Measurements from ENCODE around the gene PGM1. TPM values are rescaled to one million over a fixed set of nuclear protein-coding genes. Genes with fewer than 3 reads are reported as not detected.

The PGM1 gene
- total and polyA plus RNA-seq, 7 experiments from 2014 or later = 11.9 to 57.2 (median 16.8) TPM

DNA sequence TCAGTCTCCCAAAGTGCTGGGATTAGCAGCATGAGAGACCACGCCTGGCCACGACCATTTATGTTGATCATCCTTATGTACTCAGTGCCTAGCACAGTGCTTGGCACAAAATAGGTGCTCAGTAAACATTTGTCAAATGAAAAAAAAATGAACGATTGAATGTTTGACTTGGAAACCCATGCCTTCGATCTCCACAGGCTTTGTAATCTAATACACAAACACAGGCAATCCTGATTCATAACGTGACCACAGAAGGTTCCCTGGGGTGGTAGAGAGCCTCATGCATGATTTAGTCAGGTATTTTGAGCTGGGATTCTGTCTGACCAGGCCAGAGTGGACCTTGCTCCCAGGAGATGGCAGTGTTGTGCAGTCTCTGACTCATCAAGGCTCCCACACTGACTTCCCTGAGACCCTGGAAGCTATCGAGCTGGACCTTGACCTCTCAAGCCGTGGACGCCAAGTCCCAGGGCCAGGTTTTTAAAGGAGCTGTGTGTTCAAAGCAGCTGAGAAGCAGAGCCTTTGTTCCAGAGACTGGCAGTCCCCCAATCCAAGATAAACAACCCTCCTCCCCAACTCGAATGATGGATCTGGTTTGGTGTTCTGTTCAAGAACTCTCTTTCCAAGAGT lies 81.1 kb downstream of the PGM1 start:
- H3K4me1 Mint-ChIP-seq = no peaks in the 10 kb centered on the region

DNA sequence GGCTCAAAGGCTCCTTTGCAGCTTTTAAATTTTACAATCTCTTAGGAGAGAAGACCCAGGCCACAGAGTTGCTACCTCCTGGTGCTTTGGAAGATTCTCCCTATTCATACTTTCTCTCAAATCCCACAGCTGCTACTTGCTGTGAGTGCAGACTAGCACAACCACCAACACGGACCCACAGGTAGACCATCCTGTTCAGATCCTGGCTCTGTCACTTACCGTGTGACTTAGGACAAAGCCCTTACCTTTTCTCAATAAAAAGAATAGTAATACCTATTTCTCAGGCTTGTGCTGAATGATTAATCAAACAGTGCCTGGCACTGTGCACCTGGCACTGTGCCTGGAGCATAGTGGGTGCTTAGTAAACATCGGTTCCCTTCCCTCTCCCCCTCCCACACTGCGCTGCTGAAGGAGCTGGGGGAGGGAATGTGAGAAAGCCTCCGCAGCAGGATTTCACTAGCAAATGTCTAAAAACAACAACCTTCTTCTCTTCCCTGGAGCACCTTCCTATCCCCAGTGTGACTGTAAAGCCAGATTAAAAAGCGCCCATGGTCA lies 81.7 kb downstream of the PGM1 start:
- H3K36me3 Mint-ChIP-seq = peaks cover 0 to 17% (median 3%) of the 10 kb centered on the region in 5 donors
- ATAC-seq (no peak), DNase-seq (no peak)
- Histone ChIP-seq H3K36me3 (ENCODE audit: control insufficient read depth in 2 of 3, insufficient read depth in 3 of 3, low read length in 3 of 3) (no peaks in the 10 kb centered on the region), H3K4me3 (ENCODE audit: low read length) (no peak overlapping the region), H3K27me3 (ENCODE audit: control insufficient read depth in 2 of 2, insufficient read depth in 2 of 2, low read length in 2 of 2) (no peaks in the 10 kb centered on the region), H3K27ac (ENCODE audit: low read depth, low read length) (no peak overlapping the region), H3K9me3 (ENCODE audit: control insufficient read depth in 2 of 3, low read length in 3 of 3) (peaks cover 0 to 7% (median 0%) of the 10 kb centered on the region in 3 experiments), H3K4me1 (ENCODE audit: control insufficient read depth in 2 of 2, insufficient read depth in 2 of 2, low read length in 2 of 2) (no peaks in the 10 kb centered on the region)
- H3K4me3 Mint-ChIP-seq = no peak overlapping the region
- intact Hi-C loops (cut with micrococcal nuclease) = no loop called here
- ChIA-PET CTCF (interaction anchor here (1.0 kb wide), 1 partner anchor 462 kb away, joined by 6 read pairs; no protein-coding TSS in a partner anchor), POLR2A (no interaction called here)
- no peak overlapping the region for H3K27ac Mint-ChIP-seq
- peaks cover 0 to 14% (median 4%) of the 10 kb centered on the region in 11 donors for H3K9me3 Mint-ChIP-seq
- no peaks in the 10 kb centered on the region for H3K4me1 Mint-ChIP-seq
- H3K27me3 Mint-ChIP-seq = peaks cover 0 to 3% (median 0%) of the 10 kb centered on the region in 5 donors

More for the DNA sequence above, 81.1 kb downstream of the PGM1 start:
- H3K4me1 ChIP-seq (ENCODE audit: control insufficient read depth in 2 of 2, insufficient read depth in 2 of 2, low read length in 2 of 2) = no peaks in the 10 kb centered on the region
- ChIA-PET CTCF (interaction anchor here (1.0 kb wide), 1 partner anchor 463 kb away, joined by 6 read pairs; no protein-coding TSS in a partner anchor), POLR2A (no interaction called here)
- peaks cover 0 to 8% (median 0%) of the 10 kb centered on the region in 11 donors for H3K9me3 Mint-ChIP-seq
- no peak overlapping the region for H3K27ac ChIP-seq (ENCODE audit: low read depth, low read length)
- H3K27me3 Mint-ChIP-seq = no peaks in the 10 kb centered on the region
- H3K27ac Mint-ChIP-seq = no peak overlapping the region
- H3K4me3 Mint-ChIP-seq = no peak overlapping the region
- intact Hi-C loops (cut with micrococcal nuclease) = no loop called here
- H3K36me3 ChIP-seq (ENCODE audit: control insufficient read depth in 2 of 3, insufficient read depth in 3 of 3, low read length in 3 of 3) = no peaks in the 10 kb centered on the region
- ATAC-seq (no peak), DNase-seq (no peak)
- peaks cover 0 to 11% (median 0%) of the 10 kb centered on the region in 5 donors for H3K36me3 Mint-ChIP-seq
- no peak overlapping the region for H3K4me3 ChIP-seq (ENCODE audit: low read length)
- no peaks in the 10 kb centered on the region for H3K27me3 ChIP-seq (ENCODE audit: control insufficient read depth in 2 of 2, insufficient read depth in 2 of 2, low read length in 2 of 2)
- peaks cover 0 to 2% (median 0%) of the 10 kb centered on the region in 3 experiments for H3K9me3 ChIP-seq (ENCODE audit: control insufficient read depth in 2 of 3, low read length in 3 of 3)

DNA sequence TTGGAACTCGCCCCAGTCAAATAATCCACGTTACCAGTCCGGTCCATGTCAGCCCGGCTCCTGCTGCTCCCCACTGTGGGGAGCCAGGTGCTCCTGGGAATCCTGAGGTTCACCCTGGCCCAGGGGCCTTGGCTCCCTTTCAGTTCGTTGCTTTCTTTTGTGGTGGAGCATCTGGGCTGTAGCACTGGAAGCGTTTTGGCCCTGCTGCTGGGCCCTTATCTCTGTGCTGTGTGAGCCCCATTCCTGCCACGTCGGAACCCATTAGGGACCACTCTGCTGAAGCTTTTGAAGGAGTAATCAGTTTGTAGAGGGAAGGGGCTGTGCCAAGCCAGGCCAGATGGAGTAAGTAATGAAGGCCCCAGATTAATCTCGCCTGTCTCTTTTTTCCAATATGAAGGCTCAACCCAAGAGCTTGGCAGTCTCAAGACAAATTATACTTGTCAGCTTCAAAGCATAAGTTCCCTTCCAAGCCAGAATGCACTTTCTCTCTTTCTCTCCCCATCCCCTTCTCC lies 82.3 kb downstream of the PGM1 start:
- intact Hi-C loops (cut with micrococcal nuclease) = no loop called here
- H3K9me3 Mint-ChIP-seq = peaks cover 0 to 19% (median 6%) of the 10 kb centered on the region in 11 donors
- ChIA-PET CTCF (no interaction called here), POLR2A (no interaction called here)
- Histone ChIP-seq H3K36me3 (ENCODE audit: control insufficient read depth in 2 of 3, insufficient read depth in 3 of 3, low read length in 3 of 3) (no peaks in the 10 kb centered on the region), H3K27me3 (ENCODE audit: control insufficient read depth in 2 of 2, insufficient read depth in 2 of 2, low read length in 2 of 2) (no peaks in the 10 kb centered on the region), H3K9me3 (ENCODE audit: control insufficient read depth in 2 of 3, low read length in 3 of 3) (peaks cover 0 to 7% (median 0%) of the 10 kb centered on the region in 3 experiments), H3K4me1 (ENCODE audit: control insufficient read depth in 2 of 2, insufficient read depth in 2 of 2, low read length in 2 of 2) (no peaks in the 10 kb centered on the region), H3K4me3 (ENCODE audit: low read length) (no peak overlapping the region), H3K27ac (ENCODE audit: low read depth, low read length) (no peak overlapping the region)
- no peak overlapping the region for H3K4me3 Mint-ChIP-seq
- no peak overlapping the region for H3K27ac Mint-ChIP-seq
- ATAC-seq (no peak), DNase-seq (no peak)
- no peaks in the 10 kb centered on the region for H3K4me1 Mint-ChIP-seq
- H3K36me3 Mint-ChIP-seq = peaks cover 0 to 22% (median 5%) of the 10 kb centered on the region in 5 donors
- H3K27me3 Mint-ChIP-seq = peaks cover 0 to 3% (median 0%) of the 10 kb centered on the region in 5 donors

DNA sequence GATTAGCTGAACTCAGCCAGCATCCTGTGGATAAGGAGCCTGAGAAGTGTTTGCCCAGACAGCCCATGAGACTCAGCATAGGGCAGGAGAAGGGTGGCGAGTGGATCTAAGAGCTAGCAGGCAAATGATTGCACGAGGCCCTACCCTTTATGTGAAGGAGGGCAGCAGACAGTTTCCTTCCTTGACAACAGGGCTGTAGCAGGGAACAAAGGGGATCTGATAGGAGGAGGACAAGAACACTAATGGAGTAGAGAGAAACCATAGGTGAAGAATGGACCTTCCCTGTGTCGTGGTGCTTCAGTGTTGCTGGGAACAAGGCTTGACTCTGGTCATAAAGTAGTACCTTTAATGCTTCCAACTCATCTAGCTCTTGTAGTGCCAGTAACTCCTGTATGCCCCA lies 84.3 kb downstream of the PGM1 start:
- CTCF ChIA-PET = interaction anchor here (0.6 kb wide), 1 partner anchor 15 kb away, joined by 4 read pairs; no protein-coding TSS in a partner anchor
- no peak overlapping the region for H3K27ac Mint-ChIP-seq
- POLR2A ChIA-PET = no interaction called here

DNA sequence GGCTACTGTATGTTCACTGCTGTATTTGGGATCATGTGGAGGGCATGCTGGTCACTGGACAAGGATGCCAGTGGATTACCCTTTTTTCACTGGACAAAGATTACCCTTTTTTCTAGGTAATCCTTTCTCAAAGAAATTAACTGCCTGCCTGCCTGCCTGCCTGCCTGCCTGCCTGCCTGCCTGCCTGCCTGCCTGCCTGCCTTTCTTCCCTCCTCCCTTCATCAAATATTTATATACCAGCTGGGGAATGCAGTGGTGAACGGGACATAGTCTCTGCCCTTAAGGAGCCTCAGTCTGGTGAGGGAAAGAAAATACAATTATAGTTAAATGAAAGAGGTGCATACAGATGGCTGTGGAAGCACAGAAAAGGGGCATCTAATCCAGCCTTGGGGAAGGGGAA lies 85.0 kb downstream of the PGM1 start:
- Histone ChIP-seq H3K27ac (ENCODE audit: low read depth, low read length) (no peak overlapping the region), H3K9me3 (ENCODE audit: control insufficient read depth in 2 of 3, low read length in 3 of 3) (peaks cover 0 to 7% (median 0%) of the 10 kb centered on the region in 3 experiments), H3K36me3 (ENCODE audit: control insufficient read depth in 2 of 3, insufficient read depth in 3 of 3, low read length in 3 of 3) (no peaks in the 10 kb centered on the region), H3K27me3 (ENCODE audit: control insufficient read depth in 2 of 2, insufficient read depth in 2 of 2, low read length in 2 of 2) (no peaks in the 10 kb centered on the region), H3K4me1 (ENCODE audit: control insufficient read depth in 2 of 2, insufficient read depth in 2 of 2, low read length in 2 of 2) (no peaks in the 10 kb centered on the region), H3K4me3 (ENCODE audit: low read length) (no peak overlapping the region)
- Mint-ChIP-seq H3K4me3 (no peak overlapping the region), H3K27ac (no peak overlapping the region), H3K36me3 (peaks cover 0 to 21% (median 7%) of the 10 kb centered on the region in 5 donors), H3K9me3 (peaks cover 0 to 19% (median 6%) of the 10 kb centered on the region in 11 donors), H3K27me3 (peaks cover 0 to 10% (median 0%) of the 10 kb centered on the region in 5 donors), H3K4me1 (no peaks in the 10 kb centered on the region)
- intact Hi-C loops (cut with micrococcal nuclease) = no loop called here
- DNase-seq (no peak), ATAC-seq (no peak)
- ChIA-PET CTCF (interaction anchor here (0.6 kb wide), 1 partner anchor 15 kb away, joined by 4 read pairs; no protein-coding TSS in a partner anchor), POLR2A (no interaction called here)

More for the DNA sequence above, 84.3 kb downstream of the PGM1 start:
- H3K4me3 Mint-ChIP-seq = no peak overlapping the region
- no peaks in the 10 kb centered on the region for H3K4me1 ChIP-seq (ENCODE audit: control insufficient read depth in 2 of 2, insufficient read depth in 2 of 2, low read length in 2 of 2)
- peaks cover 0 to 19% (median 6%) of the 10 kb centered on the region in 11 donors for H3K9me3 Mint-ChIP-seq
- intact Hi-C loops (cut with micrococcal nuclease) = no loop called here
- H3K27ac ChIP-seq (ENCODE audit: low read depth, low read length) = no peak overlapping the region
- no peaks in the 10 kb centered on the region for H3K4me1 Mint-ChIP-seq
- no peak overlapping the region for H3K4me3 ChIP-seq (ENCODE audit: low read length)
- no peaks in the 10 kb centered on the region for H3K36me3 ChIP-seq (ENCODE audit: control insufficient read depth in 2 of 3, insufficient read depth in 3 of 3, low read length in 3 of 3)
- H3K36me3 Mint-ChIP-seq = peaks cover 0 to 21% (median 7%) of the 10 kb centered on the region in 5 donors
- peaks cover 0 to 10% (median 0%) of the 10 kb centered on the region in 5 donors for H3K27me3 Mint-ChIP-seq
- ATAC-seq (no peak), DNase-seq (no peak)
- peaks cover 0 to 7% (median 0%) of the 10 kb centered on the region in 3 experiments for H3K9me3 ChIP-seq (ENCODE audit: control insufficient read depth in 2 of 3, low read length in 3 of 3)
- no peaks in the 10 kb centered on the region for H3K27me3 ChIP-seq (ENCODE audit: control insufficient read depth in 2 of 2, insufficient read depth in 2 of 2, low read length in 2 of 2)

DNA sequence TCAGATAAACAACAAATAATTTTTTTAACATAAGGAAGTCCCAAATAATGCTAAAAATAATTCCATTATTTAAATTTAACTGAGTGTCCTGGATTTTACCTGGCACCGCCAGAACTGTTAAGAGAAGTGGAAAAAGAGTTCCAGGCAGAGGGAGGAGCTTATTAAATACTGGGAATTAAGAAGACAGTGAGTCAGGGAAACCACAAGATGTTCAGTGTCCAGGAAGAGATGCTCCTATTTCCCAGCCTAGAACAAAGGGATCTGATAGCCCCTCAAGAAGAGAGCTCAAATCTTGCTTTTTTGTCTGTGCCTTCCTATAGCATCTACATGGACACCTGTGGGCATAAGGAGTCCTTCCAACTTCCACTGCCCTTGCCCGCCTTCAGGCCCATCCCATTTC lies 85.9 kb downstream of the PGM1 start:
- peaks cover 0 to 21% (median 7%) of the 10 kb centered on the region in 5 donors for H3K36me3 Mint-ChIP-seq
- ChIA-PET POLR2A (no interaction called here), CTCF (interaction anchor here (0.5 to 1.1 kb wide), 2 partner anchors 75 to 458 kb away, joined by 3 read pairs; no protein-coding TSS in a partner anchor)

More for the DNA sequence above, 85.9 kb downstream of the PGM1 start:
- ATAC-seq (no peak), DNase-seq (no peak)
- H3K36me3 ChIP-seq (ENCODE audit: control insufficient read depth in 2 of 3, insufficient read depth in 3 of 3, low read length in 3 of 3) = no peaks in the 10 kb centered on the region
- H3K9me3 Mint-ChIP-seq = peaks cover 0 to 19% (median 6%) of the 10 kb centered on the region in 11 donors
- no peak overlapping the region for H3K4me3 Mint-ChIP-seq
- no peaks in the 10 kb centered on the region for H3K4me1 Mint-ChIP-seq
- H3K4me3 ChIP-seq (ENCODE audit: low read length) = no peak overlapping the region
- H3K27me3 Mint-ChIP-seq = peaks cover 0 to 10% (median 0%) of the 10 kb centered on the region in 5 donors
- no peak overlapping the region for H3K27ac Mint-ChIP-seq
- H3K27me3 ChIP-seq (ENCODE audit: control insufficient read depth in 2 of 2, insufficient read depth in 2 of 2, low read length in 2 of 2) = no peaks in the 10 kb centered on the region
- peaks cover 0 to 7% (median 0%) of the 10 kb centered on the region in 3 experiments for H3K9me3 ChIP-seq (ENCODE audit: control insufficient read depth in 2 of 3, low read length in 3 of 3)
- no peaks in the 10 kb centered on the region for H3K4me1 ChIP-seq (ENCODE audit: control insufficient read depth in 2 of 2, insufficient read depth in 2 of 2, low read length in 2 of 2)
- H3K27ac ChIP-seq (ENCODE audit: low read depth, low read length) = no peak overlapping the region
- intact Hi-C loops (cut with micrococcal nuclease) = no loop called here

All from naive thymus-derived CD4-positive, alpha-beta T cell (primary cell).